Measurements from ENCODE around the gene NAIF1.

GRCh38 chr9:128073253-128073886, 6.2 kb upstream of the NAIF1 start:
- no peak for TF ChIP-seq CTCF (conservative IDR thresholded peaks at IDR 0.05; ENCODE audit: low read depth in 2 of 2)
- no peak for TF ChIP-seq POLR2AphosphoS5 (IDR thresholded peaks at IDR 0.05; ENCODE audit: low read depth)
- TF ChIP-seq ZNF462 (CRISPR knock-in tag; IDR thresholded peaks at IDR 0.05): no peak
- TF ChIP-seq NANOG (IDR thresholded peaks at IDR 0.05; ENCODE audit: borderline replicate concordance): no peak

Data from GM23338 (cell line).